ENCODE measurements around the gene GID8. TPM values are rescaled to one million over a fixed set of nuclear protein-coding genes. Genes with fewer than 3 reads are reported as not detected.

Gene GID8
- total and polyA plus RNA-seq, 2 of the 13 experiments (the other 11 are each of a cell fraction or from before 2014, with no cell fraction given), result 39.6 to 59.8 TPM

DNA sequence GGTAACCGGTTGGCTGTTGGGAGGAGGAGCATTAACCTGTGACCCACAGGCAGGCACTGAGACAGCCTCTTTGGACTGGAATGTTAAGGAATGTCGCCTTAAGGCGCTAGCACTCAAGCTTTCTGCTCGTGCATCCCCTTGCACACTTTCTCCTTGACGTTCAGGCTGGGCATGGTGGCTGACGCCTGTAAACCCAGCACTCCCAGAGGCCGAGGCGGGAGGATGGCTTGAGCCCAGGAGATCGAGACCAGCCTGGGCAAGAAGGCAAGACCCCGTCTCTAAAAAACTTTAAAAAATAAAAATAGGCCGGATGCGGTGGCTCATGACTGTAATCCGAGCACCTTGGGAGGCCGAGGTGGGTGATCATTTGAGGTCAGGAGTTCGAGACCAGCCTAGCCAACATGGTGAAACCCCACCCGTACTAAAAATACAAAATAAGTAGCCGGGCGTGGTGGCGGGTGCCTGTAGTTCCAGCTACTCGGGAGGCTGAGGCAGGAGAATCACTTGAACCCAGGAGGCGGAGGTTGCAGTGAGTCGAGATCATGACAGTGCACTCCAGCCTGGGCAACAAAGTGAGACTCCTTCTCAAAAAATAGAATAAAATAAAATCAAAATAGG is 1.9 kb upstream of the GID8 start (continued):
- TF ChIP-seq ZNF780A (CRISPR knock-in tag; IDR thresholded peaks at IDR 0.05) (no peak), PHF21A (CRISPR knock-in tag; IDR thresholded peaks at IDR 0.05) (peak; percentile 41; the same call in 1 of the 2 replicates), RCOR2 (CRISPR knock-in tag; IDR thresholded peaks at IDR 0.05) (0 out of 2 replicates have a peak, but pooled peaks have one; percentile 16), ARNTL (CRISPR knock-in tag; IDR thresholded peaks at IDR 0.05) (no peak), MIER2 (CRISPR knock-in tag; IDR thresholded peaks at IDR 0.05) (no peak), TEAD2 (CRISPR knock-in tag; IDR thresholded peaks at IDR 0.05) (no peak), HOXA3 (CRISPR knock-in tag; IDR thresholded peaks at IDR 0.05) (0 out of 2 replicates have a peak, but pooled peaks have one; percentile 29), ZNF879 (CRISPR knock-in tag; IDR thresholded peaks at IDR 0.05) (no peak), ZNF296 (CRISPR knock-in tag; conservative IDR thresholded peaks at IDR 0.05) (0 out of 2 replicates have a peak, but pooled peaks have one; percentile 16), ZNF891 (CRISPR knock-in tag; IDR thresholded peaks at IDR 0.05) (no peak; the same call in 1 of the 2 replicates), FLYWCH1 (CRISPR knock-in tag; IDR thresholded peaks at IDR 0.05) (peak; percentile 70; the same call in 1 of the 2 replicates), ZNF567 (CRISPR knock-in tag; IDR thresholded peaks at IDR 0.05; ENCODE audit: borderline replicate concordance) (no peak), ZNF678 (CRISPR knock-in tag; IDR thresholded peaks at IDR 0.05) (no peak), ZNF235 (CRISPR knock-in tag; IDR thresholded peaks at IDR 0.05; ENCODE audit: borderline replicate concordance) (peak; percentile 71; the same call in 1 of the 2 replicates), CCDC6 (CRISPR knock-in tag; IDR thresholded peaks at IDR 0.05) (no peak), TCF12 (IDR thresholded peaks at IDR 0.05) (no peak), TCF12 (CRISPR knock-in tag; IDR thresholded peaks at IDR 0.05) (0 out of 2 replicates have a peak, but pooled peaks have one; percentile 59), ZNF225 (CRISPR knock-in tag; IDR thresholded peaks at IDR 0.05) (no peak), MLLT10 (CRISPR knock-in tag; IDR thresholded peaks at IDR 0.05) (no peak), KDM3A (CRISPR knock-in tag; IDR thresholded peaks at IDR 0.05; ENCODE audit: low read depth) (no peak), ZBTB38 (CRISPR knock-in tag; IDR thresholded peaks at IDR 0.05) (peak; percentile 68)
- TF ChIP-seq, protein P1, sequence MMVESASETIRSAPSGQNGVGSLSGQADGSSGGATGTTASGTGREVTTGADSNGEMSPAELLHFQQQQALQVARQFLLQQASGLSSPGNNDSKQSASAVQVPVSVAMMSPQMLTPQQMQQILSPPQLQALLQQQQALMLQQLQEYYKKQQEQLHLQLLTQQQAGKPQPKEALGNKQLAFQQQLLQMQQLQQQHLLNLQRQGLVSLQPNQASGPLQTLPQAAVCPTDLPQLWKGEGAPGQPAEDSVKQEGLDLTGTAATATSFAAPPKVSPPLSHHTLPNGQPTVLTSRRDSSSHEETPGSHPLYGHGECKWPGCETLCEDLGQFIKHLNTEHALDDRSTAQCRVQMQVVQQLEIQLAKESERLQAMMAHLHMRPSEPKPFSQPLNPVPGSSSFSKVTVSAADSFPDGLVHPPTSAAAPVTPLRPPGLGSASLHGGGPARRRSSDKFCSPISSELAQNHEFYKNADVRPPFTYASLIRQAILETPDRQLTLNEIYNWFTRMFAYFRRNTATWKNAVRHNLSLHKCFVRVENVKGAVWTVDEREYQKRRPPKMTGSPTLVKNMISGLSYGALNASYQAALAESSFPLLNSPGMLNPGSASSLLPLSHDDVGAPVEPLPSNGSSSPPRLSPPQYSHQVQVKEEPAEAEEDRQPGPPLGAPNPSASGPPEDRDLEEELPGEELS (CRISPR knock-in tag; IDR thresholded peaks at IDR 0.05), result no peak
- TF ChIP-seq, protein P2, sequence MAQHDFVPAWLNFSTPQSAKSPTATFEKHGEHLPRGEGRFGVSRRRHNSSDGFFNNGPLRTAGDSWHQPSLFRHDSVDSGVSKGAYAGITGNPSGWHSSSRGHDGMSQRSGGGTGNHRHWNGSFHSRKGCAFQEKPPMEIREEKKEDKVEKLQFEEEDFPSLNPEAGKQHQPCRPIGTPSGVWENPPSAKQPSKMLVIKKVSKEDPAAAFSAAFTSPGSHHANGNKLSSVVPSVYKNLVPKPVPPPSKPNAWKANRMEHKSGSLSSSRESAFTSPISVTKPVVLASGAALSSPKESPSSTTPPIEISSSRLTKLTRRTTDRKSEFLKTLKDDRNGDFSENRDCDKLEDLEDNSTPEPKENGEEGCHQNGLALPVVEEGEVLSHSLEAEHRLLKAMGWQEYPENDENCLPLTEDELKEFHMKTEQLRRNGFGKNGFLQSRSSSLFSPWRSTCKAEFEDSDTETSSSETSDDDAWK (CRISPR knock-in tag; IDR thresholded peaks at IDR 0.05), result no peak
- TF ChIP-seq, protein P3, sequence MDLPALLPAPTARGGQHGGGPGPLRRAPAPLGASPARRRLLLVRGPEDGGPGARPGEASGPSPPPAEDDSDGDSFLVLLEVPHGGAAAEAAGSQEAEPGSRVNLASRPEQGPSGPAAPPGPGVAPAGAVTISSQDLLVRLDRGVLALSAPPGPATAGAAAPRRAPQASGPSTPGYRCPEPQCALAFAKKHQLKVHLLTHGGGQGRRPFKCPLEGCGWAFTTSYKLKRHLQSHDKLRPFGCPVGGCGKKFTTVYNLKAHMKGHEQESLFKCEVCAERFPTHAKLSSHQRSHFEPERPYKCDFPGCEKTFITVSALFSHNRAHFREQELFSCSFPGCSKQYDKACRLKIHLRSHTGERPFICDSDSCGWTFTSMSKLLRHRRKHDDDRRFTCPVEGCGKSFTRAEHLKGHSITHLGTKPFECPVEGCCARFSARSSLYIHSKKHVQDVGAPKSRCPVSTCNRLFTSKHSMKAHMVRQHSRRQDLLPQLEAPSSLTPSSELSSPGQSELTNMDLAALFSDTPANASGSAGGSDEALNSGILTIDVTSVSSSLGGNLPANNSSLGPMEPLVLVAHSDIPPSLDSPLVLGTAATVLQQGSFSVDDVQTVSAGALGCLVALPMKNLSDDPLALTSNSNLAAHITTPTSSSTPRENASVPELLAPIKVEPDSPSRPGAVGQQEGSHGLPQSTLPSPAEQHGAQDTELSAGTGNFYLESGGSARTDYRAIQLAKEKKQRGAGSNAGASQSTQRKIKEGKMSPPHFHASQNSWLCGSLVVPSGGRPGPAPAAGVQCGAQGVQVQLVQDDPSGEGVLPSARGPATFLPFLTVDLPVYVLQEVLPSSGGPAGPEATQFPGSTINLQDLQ (CRISPR knock-in tag; IDR thresholded peaks at IDR 0.05), result 0 out of 2 replicates have a peak, but pooled peaks have one; percentile 39
